NCI-H128 (cell line): ENCODE data around the gene BANK1.
"Not testable (repeated sequence)": the region's sequence is repeated elsewhere in the genome, so short reads cannot be mapped to it uniquely, and the experiment has no call there.

ENCODE experiments used
- DNase-seq: peaks from one replicate; lab custom pipeline; 2025; ENCODE audit not compliant: unreplicated experiment; lab: John Stamatoyannopoulos, UW

The BANK1 gene

GRCh38 chr4:101885574-101885973 is 95.0 kb downstream of the BANK1 start:
- DNase-seq, result no peak

DNA sequence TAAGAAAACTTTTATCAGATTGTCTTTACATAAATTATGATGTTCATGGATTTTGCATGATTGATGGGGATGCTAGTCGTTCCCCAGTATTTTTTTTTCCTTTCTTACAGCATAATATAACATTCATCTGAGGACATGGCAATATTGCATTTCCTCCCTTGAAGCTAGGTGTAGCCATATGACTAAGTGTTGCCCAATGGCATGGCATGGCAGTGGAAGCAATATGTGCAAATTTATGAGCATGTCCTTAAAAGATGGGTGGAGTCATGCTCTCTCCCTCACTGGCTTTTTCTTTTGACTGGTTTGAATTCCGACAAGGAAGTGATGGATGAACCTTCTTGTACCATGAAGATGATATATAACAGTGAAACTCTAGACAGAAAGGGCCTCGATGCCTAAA is 96.3 kb downstream of the BANK1 start:
- DNase-seq, result no peak

GRCh38 chr4:101888472-101888871 is 97.9 kb downstream of the BANK1 start:
- DNase-seq, result no peak

- DNase-seq, result not testable (repeated sequence)
These were observed 115.0 kb downstream of the BANK1 start for GRCh38 chr4:101905527-101905926.

DNA sequence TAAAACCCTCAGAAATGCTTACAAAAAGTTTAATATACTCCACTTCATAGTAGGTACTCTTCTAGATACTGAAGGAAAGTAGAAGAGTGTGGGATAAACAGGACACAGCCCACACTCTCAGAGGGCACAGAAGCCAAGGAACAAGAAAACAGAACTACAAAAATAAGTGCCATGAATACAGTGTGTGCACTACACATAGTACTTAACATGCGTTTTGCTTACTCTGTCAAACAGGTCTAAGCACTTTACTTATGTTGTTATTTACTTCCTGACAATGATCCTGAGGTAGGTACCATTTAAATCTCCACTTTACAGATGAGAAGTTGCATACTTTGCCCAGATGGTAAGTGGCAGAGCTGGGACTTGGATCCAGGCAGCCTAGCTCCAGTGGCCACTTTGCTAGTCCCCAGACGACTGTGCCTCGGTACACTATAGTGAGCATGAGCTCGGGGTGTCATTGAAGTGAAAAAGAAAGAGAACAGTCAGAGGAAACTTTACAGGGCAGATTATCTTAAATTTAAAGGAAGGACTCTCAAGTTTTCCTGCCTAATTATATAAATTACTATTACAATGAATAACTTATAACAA is 120.3 kb downstream of the BANK1 start:
- DNase-seq, result no peak

DNA sequence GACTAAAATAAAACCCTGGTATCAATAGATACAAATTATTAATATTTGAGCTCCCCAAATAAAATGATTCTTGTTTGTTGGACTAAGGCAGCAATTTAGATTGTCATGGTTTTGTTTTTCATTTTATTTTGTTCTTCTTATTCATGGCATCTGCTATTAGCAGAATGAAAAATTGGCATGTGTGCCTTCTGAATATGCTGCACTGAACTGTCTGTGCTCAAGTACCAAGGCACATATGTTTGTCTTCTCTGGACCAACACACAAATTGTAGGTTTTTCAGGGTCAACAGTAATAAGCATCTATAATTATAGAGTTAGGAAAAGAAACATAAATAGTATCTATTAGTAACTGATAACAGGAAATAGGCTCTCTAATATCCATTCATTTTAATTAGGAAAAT is 121.1 kb downstream of the BANK1 start:
- DNase-seq, result no peak

DNA sequence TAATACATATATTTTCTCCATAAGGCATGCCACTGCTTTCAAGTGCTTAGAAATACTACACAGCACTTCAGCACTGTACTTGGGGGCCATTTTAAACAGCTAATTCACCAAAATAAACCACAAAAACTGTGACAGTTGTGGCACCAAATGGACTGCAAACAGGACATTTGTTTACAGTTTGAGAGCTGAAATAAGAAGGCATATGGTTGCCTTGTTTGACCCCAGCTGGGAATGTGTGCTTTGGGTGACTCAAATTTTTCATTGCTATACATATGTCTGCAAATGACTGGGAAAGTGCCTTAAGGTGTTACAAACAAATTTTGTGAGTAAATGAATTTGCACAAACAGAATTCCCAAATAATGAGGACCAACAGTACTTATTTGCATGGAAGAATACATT is 124.2 kb downstream of the BANK1 start:
- no peak for DNase-seq

DNA sequence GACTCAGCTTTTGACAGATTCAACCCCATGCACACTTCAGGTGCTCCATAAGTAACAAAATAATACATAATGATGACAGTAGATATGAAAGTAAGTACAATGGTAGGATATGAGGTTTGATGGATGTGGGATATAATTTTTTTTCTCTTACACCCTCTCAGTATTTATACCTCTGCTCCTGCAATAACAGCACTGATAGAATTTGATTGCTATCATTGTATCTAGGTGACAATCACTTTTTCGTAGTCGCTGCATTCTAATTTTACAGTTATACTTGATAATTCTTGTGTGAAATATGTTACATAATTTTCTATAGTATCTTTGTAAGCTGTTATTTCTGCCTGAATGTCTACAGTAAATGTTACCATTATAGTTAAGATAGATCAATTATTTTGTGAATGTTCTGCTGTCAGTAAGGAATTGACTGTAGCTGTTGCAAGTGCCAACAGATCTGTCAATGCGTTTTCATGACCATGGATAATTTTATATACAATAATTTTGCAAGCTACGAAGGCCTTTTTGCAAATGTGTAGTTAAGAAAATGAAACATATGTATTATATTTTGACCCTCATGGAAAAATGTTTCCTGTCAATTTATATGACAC is 128.9 kb downstream of the BANK1 start:
- DNase-seq, result no peak

GRCh38 chr4:101921370-101921769 is 130.8 kb downstream of the BANK1 start:
- no peak for DNase-seq

DNA sequence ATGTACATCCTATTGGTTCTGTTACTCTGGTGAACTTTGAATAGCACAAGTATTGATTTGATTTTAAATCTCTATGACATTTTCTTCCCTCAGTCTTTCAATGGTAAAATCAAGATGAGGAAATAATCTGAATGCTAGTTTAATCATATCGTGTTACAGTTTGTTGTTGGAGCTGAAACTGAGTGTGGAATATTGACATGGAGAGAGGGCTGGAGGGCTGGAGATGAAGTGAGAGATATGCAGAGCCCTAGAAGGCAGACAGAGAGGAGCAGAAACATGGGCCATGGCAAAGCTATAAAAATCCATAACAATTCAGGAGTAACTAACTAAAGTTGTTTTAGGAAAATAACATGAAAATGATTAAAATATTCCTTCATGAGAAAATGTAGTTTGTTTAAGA is 141.1 kb downstream of the BANK1 start:
- no peak for DNase-seq

DNA sequence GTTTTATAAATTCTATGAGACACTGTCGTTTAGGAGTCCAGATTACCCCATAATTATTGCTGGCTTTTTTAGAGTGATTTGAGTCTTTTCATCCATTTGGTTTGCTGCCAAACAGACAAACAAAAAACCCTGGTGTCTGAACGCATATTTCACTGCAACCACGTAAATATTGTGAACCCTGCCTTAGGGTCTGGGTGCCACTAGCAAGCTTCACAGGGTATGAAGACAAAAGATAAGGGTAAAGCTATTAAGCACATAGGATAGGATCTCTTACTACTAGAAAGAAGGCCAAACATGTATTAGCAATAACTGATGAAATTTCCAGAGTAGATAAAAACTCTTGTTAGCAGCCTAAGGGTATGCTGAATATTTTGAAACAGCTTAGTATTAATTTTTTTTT is 143.3 kb downstream of the BANK1 start:
- DNase-seq, result no peak

DNA sequence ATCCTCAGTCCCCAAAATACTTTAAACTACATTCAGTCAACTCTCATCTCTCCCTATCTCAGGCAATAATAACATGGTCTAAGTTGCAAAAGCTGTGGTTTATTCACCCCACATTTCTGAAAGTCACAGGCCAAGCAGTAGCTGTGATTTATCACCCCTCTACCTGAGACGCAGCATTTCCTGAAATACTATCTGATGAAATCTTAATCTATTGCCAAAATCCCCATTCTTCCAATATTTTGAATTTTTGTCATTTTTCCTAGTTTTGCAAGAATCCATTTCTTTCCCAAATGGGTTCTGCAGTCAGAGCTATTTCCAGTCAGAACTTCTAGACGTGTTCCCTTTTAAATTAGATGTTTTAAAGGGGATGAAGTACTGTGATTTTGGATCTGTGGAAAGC is 148.3 kb downstream of the BANK1 start:
- no peak for DNase-seq

GRCh38 chr4:101941816-101942358 is 151.4 kb downstream of the BANK1 start:
- DNase-seq, result no peak

DNA sequence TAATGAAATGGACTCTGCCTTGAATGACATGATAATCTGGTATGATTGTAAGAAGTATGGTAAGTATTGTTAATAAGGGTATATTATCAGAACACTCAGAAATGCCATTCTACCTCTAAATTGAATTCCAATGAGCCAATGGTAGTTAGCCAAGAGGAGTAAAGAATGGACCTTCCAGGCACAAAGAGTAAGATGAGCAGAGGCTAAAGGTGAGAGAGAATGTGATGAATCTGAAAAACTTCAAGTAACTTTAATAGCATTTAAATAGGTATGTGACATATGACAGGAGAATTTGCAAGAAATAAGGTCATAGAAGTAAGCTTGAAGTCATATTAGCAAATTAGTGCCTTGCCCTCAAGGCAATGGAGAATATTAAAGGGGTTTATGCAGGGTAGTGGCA is 152.4 kb downstream of the BANK1 start:
- no peak for DNase-seq

DNA sequence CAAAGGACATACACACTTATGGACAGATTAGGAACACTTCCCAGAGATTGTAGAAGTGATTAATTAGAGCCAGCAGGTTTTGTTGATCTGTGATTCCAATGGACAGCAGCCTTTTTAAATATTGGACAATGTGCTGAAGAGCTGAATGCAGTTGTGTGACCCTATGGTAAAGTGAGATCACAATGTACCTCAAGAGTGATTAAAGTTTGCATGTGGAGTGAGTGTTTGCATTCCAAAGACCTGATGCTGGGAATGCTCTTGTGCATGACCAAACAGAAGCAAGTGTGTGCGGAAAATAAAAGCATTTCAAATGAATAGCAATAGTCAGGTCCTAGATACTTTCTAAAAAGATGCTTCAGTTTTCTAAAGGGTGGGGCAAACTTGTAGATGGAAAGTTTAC is 154.1 kb downstream of the BANK1 start:
- no peak for DNase-seq

GRCh38 chr4:101948055-101948454 is 157.5 kb downstream of the BANK1 start:
- no peak for DNase-seq

DNA sequence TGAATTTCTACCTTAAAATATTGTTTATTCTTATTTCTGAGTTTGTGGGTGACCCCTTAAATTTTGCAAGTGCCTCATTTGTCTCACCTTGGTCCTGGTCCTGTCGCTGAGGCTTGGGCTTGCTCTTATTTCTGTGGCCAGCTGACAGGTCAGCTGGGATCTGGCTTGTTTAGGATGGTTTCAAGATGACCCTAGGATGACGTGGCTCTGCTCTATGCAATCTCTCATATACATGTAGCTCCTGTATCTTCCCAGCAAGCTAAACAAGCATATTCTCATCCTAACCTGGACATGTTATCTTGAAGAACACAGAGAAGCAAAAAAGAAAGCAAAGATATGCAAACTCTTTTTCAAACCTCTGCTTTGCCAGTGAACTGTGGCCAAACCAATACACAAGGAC is 158.4 kb downstream of the BANK1 start:
- DNase-seq, result no peak

GRCh38 chr4:101950258-101950979 is 159.9 kb downstream of the BANK1 start:
- no peak for DNase-seq

GRCh38 chr4:101952985-101953384 is 162.5 kb downstream of the BANK1 start:
- no peak for DNase-seq

- DNase-seq, result no peak
These were observed 163.4 kb downstream of the BANK1 start for GRCh38 chr4:101953949-101954348.

DNA sequence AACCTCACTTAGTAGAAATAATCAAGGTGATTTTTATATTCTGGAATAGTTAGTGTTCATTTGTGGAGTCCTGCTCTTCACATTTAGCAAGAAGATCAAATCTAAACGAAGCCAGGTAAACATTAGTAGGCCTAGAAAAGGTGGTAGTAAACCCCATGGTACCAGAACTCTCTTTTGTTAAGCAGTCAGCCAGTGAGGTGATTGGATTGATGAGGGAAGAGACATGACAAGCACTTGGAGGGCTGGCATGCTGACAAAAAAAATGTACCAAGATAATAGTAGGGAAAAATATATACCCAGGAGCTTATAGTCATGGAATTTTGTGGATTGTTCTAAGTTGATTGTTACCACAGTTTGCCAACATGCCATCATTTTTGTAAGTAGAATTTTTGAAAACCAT is 163.8 kb downstream of the BANK1 start:
- no peak for DNase-seq

- no peak for DNase-seq
These were observed 164.6 kb downstream of the BANK1 start for GRCh38 chr4:101954975-101955678.
